ENCODE data around the gene MYL6B.
"Not testable (repeated sequence)": the region's sequence is repeated elsewhere in the genome, so short reads cannot be mapped to it uniquely, and the experiment has no call there.

Gene MYL6B

DNA sequence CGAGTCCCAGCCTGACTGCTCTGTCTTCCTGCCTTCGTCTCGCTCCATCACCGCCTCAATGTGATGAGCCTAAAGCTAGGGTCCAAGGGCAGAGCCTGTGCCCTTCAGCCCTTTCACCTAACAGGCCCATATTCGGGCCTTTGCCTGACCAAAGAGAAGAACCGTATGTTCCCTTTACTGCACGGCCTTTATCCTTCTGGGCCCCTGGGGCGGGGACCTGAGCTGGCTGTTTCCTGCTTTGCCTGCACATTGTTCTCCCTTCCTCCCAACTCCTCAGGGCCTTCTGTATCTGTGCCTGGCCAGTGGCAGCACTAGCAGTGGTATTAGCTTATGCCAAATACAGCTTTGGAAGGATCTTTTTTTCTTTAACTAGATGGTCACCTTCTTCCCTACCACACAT, 8.5 kb upstream of the MYL6B start:
- intact Hi-C loops (cut with DNase I), result no loop called here
- no peak for DNase-seq

DNA sequence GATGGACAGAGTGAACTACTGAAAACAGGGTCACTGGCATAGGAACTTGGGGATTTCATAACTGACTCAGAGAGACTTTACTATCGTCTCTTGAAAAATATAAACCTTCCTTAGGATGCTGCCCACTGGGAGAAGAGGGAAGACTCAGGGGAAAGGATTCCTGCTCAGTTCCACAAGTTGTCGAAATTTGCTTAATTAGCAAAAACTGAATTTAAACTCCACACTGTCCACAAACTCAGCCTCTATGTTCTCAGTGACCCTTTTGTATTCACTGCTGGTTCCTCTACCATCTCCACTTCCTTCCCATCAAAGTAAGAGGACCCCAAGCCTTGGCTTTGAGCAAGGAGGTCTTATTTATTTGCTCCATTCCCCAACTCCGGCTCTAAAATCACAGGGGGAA, 7.2 kb upstream of the MYL6B start:
- intact Hi-C loops (cut with DNase I), result no loop called here
- no peak for DNase-seq

DNA sequence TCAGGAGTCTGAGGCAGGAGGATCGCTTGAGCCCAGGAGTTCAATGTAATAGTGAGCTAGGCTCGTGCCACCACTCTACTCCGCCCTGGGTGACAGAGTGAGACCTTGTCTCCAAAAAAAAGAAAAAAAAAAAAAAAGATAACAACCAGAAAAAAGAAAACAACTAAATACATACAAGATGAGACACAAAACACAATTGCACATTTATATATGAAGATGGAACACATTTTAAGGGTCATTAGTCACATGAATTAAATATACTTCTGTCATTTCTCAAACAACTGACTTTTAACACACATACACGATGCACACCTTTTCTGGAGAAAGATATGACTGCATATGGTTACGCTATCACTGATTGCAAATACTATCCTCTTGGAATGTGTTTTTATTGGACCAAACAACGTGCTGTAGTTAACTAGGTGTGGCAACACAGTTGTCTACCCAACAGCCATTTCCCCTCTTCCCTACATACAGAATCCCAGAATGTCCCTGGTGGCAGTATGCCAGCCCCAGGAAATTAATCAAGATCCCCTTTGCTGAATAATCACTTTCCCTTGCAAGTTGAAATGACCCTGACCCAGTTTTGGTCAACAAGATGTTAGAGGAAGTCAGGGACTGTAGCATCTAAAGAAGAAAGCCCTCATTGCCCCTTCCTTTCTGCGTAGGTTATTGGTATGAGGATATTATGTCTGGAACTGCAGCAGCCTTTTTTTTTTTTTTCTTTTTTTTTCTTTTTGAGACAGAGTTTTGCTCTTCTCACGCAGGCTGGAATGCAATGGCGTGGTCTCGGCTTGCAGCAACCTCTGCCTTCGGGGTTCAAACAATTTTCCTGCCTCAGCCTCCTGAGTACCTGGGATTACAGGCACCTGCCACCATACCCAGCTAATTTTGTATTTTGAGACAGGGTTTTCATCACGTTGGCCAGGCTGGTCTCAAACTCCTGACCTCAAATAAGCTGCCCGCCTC, 5.6 kb upstream of the MYL6B start:
- no peak for DNase-seq
- intact Hi-C loops (cut with DNase I), result no loop called here

DNA sequence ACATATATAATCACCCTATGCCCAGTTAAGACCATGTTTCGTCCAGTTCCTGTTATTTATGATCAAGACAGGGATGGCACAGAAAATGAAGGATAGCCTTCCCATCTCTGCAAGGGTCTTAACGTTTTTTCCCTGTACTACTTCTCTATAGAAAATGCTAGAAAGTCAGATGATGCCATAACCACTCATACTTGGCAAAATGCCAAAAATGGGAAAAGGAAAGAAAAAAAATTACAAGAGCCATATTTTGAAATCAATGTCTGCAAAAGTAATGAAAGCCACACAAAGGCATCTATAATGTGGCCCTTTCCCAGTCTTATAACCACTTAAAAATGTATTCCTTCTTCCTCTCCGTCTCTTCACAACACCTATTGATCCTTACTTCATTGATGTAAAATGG, 1.8 kb upstream of the MYL6B start:
- intact Hi-C loops (cut with DNase I), result loop anchor here (5.0 kb wide), 1 partner anchor 33 kb away; the partner anchor contains the start of genes RPL41 and ZC3H10
- no peak for DNase-seq

DNA sequence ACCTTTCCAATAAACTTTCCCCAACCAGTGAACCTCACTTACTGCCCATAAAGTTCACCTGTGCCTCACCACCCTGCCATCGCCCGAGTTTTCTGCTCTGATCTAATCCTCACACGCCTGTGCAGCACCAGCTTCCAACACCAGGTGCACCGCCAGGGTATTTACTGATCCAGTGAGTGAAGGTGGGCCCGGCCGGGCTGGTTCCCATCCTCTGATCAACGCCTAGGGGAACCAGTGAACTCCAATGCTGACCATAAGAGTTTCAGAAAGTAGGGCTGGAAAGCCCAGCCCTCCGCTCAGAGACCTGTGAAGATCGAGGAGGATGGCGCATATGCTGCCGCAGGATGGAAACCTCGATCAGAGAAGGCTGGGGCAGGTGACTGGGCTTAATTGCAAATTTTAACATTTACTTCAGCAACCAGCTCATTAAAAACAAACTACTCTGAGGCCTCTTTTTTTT, 685 bp upstream of the MYL6B start:
- intact Hi-C loops (cut with DNase I), result loop anchor here (5.0 kb wide), 1 partner anchor 34 kb away; the partner anchor contains the start of genes RPL41 and ZC3H10
- DNase-seq, result peak in 41 of 42 donors; percentile 15 to 74 (median 52)

DNA sequence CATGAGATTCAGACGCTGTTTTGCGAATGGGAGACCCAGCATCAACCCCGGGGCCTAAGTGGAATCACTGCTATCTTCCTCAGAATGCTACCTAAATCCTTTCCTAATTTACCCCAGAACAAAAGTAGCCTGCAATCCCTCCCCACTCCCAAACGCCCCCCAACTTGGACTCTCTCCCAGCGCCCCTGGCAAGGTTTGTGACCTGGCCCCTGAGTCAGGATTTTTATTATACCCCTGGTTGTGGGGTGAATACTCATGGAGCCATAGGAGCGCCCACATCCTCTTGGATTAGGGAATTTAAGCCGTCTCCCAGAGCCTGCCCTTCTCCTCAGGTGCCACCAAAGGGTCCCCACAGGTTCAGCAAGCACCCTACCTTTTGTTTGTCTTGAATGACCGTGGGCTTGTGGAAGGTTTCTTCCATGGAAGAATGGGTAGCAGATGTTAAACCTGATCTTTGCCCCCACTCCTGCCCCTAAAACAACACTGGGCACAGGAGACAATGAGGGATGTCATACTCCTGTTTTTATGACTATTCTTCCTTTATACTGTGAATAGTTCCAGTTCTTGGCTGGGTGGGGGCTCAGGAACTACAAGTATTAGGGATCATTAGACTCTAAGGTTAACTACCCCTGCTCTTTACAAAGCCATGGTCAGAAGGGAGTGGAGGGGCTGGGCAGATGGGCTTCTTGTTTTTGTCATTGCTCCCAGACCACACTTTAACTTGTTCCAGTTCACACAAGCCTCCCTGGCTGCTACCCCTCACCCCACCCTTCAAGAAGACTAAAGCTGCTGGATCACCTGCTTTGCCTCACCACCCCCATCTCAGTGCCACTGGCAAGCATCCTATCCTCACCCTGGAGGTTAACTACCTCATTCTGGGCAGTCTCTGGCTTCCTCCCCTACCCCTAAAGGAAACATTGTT, 630 bp downstream of the MYL6B start:
- DNase-seq, result peak in 4 of 42 donors; percentile 20 to 39 (median 34)
- intact Hi-C loops (cut with DNase I), result loop anchor here (5.0 kb wide), 1 partner anchor 36 kb away; the partner anchor contains the start of genes RPL41 and ZC3H10

DNA sequence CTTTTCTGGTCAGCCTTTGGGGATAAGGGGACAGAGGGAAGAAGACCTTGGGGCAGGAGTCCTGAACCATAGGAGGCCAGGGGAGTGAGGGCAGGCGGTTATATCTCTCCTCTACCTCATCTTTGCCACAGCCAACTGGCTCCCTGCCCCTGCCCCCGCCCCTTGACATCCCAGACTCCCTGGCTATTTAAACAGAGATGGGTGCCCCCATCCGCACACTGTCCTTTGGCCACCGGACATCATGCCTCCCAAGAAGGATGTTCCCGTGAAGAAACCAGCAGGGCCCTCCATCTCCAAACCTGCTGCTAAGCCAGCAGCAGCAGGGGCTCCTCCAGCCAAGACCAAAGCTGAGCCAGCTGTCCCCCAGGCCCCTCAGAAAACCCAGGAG, 1.3 kb downstream of the MYL6B start:
- intact Hi-C loops (cut with DNase I), result loop anchor here (5.0 kb wide), 1 partner anchor 36 kb away; the partner anchor contains the start of genes RPL41 and ZC3H10
- no peak for DNase-seq

DNA sequence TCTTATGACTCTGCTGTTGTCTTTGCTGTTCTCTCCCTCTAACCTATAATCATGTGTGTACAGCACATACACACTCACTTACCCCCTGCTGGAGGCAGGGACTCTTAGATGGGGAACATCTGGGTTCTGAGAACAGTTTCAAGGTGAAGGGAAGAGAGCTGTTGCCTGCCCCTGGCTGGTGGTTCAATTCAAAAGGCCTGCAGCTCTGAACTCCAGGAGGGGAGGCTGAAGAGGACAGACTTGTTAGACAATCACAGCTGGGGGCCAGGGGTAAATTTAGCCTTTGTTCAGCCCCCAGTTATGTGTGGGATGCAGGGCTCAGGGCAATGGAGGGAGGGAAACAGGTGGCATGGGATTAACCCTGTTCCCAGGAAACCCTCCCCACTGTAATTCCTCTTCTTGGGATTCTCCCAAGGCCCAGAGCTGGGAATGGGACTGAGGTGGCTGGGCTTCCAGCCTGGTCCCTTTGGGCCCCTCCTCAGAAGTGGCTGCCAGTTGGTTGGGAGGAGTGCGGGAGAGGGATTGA, 1.9 kb downstream of the MYL6B start:
- intact Hi-C loops (cut with DNase I), result loop anchor here (5.0 kb wide), 1 partner anchor 37 kb away; the partner anchor contains the start of genes RPL41 and ZC3H10
- DNase-seq, result no peak

DNA sequence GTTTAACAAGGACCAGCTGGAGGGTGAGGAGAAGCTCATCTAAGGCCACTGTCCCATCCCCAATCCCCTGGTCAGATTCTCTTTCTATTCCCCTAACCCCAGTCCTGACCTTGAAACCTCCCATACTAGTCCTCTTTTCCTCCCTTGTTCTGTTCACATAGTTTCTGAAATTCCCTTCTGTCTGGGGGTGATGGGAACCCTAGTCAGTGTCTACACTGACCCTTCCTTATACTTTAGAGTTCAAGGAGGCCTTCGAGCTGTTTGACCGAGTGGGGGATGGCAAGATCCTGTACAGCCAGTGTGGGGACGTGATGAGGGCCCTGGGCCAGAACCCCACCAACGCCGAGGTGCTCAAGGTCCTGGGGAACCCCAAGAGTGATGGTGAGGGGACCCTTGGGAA, 2.4 kb downstream of the MYL6B start:
- intact Hi-C loops (cut with DNase I), result loop anchor here (5.0 kb wide), 1 partner anchor 38 kb away; the partner anchor contains the start of genes RPL41 and ZC3H10
- no peak for DNase-seq

DNA sequence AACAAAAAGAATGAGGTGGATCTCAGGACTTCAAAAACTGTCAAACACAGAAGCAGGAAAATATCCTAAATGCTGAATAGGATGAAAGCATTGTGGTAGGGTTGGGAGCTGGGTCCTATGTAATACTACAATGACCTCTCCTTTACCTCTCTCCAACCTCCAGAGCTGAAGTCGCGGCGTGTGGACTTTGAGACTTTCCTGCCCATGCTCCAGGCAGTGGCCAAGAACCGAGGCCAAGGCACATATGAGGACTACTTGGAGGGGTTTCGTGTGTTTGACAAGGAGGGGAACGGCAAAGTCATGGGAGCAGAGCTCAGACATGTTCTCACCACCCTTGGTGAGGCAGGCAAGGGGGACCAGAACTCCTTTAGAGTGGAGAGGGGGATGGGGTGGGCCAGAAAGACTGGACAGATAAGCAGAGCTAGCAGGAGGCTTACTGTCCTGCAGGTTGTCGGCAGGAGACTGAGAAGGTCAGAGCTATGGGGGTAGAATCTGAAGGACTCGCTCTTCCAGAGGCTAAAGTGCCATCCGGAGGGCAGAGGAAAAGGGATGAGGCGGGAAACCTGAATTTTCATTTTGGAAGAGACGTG, 3.0 kb downstream of the MYL6B start:
- DNase-seq, result no peak
- intact Hi-C loops (cut with DNase I), result no loop called here

DNA sequence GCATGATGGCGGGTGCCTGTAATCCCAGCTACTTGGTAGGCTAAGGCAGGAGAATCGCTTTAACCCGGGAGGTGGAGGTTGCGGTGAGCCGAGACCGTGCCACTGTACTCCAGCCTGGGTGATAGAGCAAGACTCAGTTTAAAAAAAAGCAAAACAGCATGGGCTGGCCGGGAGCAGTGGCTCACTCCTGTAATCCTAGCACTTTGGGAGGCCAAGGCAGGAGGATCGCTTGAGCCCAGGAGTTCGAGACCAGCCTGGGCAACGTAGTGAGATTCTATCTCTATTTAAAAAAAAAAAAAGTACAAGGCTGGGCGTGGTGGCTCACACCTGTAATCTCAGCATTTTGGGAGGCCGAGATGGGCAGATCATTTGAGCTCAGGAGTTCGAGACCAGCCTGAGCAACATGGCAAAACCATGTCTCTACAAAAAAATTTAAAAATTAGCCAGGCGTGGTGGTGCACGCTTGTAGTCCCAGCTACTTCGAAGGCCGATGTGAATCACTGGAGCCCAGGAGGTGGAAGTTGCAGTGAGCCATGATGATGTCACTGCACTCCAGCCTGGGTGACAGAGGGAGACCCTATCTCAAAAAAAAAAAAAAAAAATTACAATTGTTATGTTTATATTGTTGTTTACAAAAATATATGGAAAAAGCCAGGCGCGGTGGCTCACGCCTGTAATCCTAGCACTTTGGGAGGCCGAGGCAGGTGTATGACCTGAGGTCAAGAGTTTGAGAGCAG, 4.2 kb downstream of the MYL6B start:
- intact Hi-C loops (cut with DNase I); DNase-seq: not testable (repeated sequence)

DNA sequence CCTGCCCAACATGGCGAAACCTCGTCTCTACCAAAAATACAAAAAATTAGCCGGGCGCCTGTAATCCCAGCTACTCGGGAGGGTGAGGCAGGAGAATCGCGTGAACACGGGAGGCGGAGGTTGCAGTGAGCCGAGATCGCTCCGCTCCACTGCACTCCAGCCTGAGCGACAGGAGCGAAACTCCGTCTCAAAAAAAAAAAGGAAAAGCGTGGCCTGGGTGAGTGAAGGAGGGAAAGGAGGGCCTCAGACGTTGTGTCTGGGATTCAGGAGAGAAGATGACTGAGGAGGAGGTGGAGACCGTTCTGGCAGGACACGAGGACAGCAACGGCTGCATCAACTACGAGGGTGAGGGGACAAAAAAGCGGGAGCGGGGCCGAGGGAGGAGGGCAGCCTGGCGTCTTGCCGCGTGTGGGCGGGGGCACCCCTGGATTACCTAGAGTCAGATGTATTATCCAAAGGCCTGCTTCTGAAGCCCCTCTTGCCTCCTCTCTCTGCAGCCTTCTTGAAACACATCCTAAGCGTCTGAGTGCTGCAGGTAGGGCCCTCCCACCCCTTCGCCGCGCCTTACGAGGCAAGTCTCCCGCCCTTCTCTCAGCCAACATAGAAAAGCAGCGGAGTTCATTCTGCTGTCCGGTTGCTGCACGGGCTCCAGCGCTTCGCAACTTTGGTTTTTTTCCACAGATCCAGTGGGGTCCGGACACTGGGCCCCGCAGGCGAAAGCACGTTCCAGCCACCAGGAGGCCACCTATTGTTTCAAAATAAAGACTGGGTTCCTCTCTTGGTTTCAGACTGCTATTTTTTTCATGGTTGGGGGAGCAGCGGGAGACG, 5.0 kb downstream of the MYL6B start:
- DNase-seq, result peak; percentile 37 to 86 (median 65)
- intact Hi-C loops (cut with DNase I), result no loop called here

DNA sequence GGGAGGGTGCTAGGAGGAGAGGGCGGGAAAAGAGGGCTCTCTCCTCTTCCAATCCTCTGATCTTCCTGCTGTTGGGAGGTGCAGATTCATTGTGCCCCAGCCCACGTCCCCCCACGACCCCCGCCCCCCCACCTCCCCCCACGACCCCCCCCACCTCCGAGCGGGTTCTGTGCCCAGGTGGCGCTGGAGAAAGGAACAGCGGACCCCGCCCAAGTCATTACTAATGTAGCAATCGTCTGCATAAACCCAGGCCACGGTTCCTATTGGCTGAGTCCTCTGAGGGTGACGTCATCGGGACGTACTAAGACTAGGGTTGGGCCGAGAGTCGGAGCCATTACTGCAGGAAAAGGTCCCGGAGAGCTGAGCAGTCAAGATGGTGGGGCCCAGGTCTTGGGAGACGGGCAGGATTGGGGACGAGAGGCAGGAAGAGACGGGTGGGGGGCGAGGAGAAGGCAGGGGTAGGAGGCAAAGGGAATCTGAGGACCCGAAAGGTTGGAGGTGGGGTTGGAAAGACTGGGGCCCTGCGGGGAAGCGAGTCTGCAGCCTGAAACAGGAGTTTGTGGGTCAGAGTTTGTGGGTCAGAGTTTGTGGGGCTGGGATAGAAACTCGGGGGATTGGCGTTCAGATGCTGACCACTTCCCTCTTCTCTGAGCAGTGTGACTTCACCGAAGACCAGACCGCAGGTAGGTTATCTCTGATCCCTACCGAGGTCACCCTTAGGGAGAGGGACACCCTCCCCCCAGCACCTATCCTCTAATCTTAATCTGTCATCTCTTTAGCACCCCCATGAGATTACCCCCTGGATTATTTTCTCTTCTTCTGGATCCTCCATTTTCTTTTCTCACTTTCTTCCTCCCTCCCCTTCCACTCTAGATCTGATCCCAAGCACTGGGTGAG, 5.9 kb downstream of the MYL6B start, which contains the start of gene MYL6:
MYL6 (plus strand) TSS at position 331 of the 897 bp plus-strand sequence; CDS start at position 374, 43 bp downstream.
- intact Hi-C loops (cut with DNase I), result no loop called here

DNA sequence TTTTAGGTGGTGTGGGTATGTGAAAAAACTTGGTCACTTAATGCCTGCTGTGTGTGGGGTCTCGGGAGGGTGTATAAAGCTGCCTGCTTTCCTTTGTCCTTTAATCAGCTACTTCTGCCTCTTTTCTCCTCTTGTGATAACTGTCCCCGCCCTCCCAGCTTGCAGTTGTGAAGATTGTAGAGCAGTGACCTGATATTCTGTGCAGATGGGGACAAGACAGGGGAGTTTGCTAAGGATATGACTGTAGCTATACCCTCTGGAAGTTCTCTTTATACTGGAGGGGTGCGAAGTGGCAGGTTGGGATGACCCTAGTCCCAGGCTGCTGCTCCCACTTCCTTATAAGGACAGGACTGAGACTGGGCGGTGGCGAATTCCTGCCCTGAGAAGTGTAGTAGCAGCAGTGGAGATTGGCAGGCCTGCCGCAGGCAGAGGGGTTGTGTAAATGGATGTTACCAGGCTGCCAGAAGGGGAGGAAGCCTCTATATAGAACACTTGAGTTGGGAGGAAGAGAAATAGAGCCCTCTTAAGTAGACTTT, 6.6 kb downstream of the MYL6B start:
- intact Hi-C loops (cut with DNase I), result no loop called here

More for the DNA sequence above, 5.9 kb downstream of the MYL6B start, which contains the start of gene MYL6:
- DNase-seq, result peak; percentile 91 to 100 (median 98)

DNA sequence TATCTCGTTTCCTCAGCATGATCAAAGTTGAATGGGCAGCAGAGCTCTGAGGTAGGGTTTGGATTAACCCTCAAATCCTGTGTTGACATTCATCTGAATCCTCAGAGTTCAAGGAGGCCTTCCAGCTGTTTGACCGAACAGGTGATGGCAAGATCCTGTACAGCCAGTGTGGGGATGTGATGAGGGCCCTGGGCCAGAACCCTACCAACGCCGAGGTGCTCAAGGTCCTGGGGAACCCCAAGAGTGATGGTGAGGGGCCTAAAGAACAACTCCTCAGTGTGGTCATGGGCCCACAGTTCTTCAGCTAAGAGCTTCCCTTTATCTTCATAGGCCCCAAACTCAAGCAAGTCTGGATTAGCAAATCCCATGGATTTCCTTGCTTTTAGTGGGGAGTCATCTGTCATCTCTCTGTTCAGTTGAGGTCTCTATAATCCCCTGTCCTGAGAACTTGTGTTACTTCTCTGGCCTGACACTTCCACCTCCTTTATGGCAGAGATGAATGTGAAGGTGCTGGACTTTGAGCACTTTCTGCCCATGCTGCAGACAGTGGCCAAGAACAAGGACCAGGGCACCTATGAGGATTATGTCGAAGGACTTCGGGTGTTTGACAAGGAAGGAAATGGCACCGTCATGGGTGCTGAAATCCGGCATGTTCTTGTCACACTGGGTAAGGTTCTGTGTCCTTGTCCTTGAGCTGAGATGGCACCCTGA, 7.2 kb downstream of the MYL6B start:
- DNase-seq, result peak in 2 of 42 donors; percentile 14 to 32
- intact Hi-C loops (cut with DNase I), result no loop called here

More for the DNA sequence above, 6.6 kb downstream of the MYL6B start:
- DNase-seq, result peak; percentile 23 to 77 (median 52)

Data from head of caudate nucleus (tissue), 42 donors.